ENCODE results near the gene PCOLCE2. TPM values are rescaled to one million over a fixed set of nuclear protein-coding genes. Genes with fewer than 3 reads are reported as not detected.

PCOLCE2 gene
- total and polyA plus RNA-seq, 2 of the 8 experiments (the other 6 are each of a cell fraction or from before 2014, with no cell fraction given) = 11.1 to 12.6 TPM

- TF ChIP-seq, protein P1, sequence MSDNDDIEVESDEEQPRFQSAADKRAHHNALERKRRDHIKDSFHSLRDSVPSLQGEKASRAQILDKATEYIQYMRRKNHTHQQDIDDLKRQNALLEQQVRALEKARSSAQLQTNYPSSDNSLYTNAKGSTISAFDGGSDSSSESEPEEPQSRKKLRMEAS (IDR thresholded peaks at IDR 0.05) = peak; percentile 18; the same call in 1 of the 2 replicates
- TF ChIP-seq RBBP5 (IDR thresholded peaks at IDR 0.05; ENCODE audit: borderline replicate concordance, low read depth, low read length) (no peak), TAF1 (IDR thresholded peaks at IDR 0.05; ENCODE audit: low read depth, low read length) (peak; percentile 42; the same call in 1 of the 2 replicates), CHD2 (IDR thresholded peaks at IDR 0.05; ENCODE audit: low read length) (no peak), HDAC2 (IDR thresholded peaks at IDR 0.05; ENCODE audit: borderline replicate concordance in 1 of 2, low read depth in 2 of 2, low read length in 2 of 2) (0 out of 4 replicates have a peak, but pooled peaks of 1 of the 2 experiments have one; percentile 33), JUN (IDR thresholded peaks at IDR 0.05; ENCODE audit: low read depth, low read length) (no peak), TBP (IDR thresholded peaks at IDR 0.05; ENCODE audit: low read depth, low read length) (no peak), HDAC6 (IDR thresholded peaks at IDR 0.05; ENCODE audit: low read depth, low read length) (no peak), EP300 (IDR thresholded peaks at IDR 0.05; ENCODE audit: borderline replicate concordance in 1 of 2, low read depth in 2 of 2, low read length in 2 of 2) (peak in 1 of 2 experiments; percentile 82; a peak in 1 of 3 replicates)
- TF ChIP-seq, protein P2, sequence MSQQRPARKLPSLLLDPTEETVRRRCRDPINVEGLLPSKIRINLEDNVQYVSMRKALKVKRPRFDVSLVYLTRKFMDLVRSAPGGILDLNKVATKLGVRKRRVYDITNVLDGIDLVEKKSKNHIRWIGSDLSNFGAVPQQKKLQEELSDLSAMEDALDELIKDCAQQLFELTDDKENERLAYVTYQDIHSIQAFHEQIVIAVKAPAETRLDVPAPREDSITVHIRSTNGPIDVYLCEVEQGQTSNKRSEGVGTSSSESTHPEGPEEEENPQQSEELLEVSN (IDR thresholded peaks at IDR 0.05) = peak; percentile 21; the same call in 1 of the 2 replicates
These were observed 25.7 kb downstream of the PCOLCE2 start (continued) for GRCh38 chr3:142863010-142863817.

All from H1 (cell line).